CD4-positive, alpha-beta memory T cell (primary cell): ENCODE results near the gene DPAGT1. TPM values are rescaled to one million over a fixed set of nuclear protein-coding genes. Genes with fewer than 3 reads are reported as not detected.

Experiments used
- CTCF ChIA-PET: fragments of 350-600 bp; sonication (Branson Sonifier 250); formaldehyde crosslinking; loops from one replicate; lab custom pipeline; 2021; ENCODE audit warnings: inconsistent platforms; ENCODE audit not compliant: partially characterized antibody; lab: Charles Lee
- POLR2A ChIA-PET: fragments of 350-600 bp; sonication (Branson Sonifier 250); formaldehyde crosslinking; loops from one replicate; lab custom pipeline; 2021; ENCODE audit not compliant: partially characterized antibody; lab: Charles Lee
- DNase-seq, 5 donors: peaks; one replicate each; pipeline versions ENCODE4 v3.0.0 to v3.0.0-alpha.2; 2020 to 2022; ENCODE audit warnings: mixed read lengths in 1 of 5
- H3K27ac ChIP-seq: one replicate; pipeline ENCODE4 v1.7.0; 2013; ENCODE audit warnings: low read depth, low read length
- H3K27me3 ChIP-seq: 2 replicates; pipeline ENCODE4 v1.7.0; 2013; ENCODE audit warnings: mild to moderate bottlenecking, low read length, moderate library complexity; ENCODE audit not compliant: insufficient read depth
- H3K36me3 ChIP-seq: 2 replicates; pipeline ENCODE4 v1.7.0; 2013; ENCODE audit warnings: mild to moderate bottlenecking, low read length, moderate library complexity; ENCODE audit not compliant: insufficient read depth
- H3K4me1 ChIP-seq: 2 replicates; pipeline ENCODE4 v1.7.0; 2013; ENCODE audit warnings: mild to moderate bottlenecking, low read length, moderate library complexity; ENCODE audit not compliant: insufficient read depth
- H3K4me3 ChIP-seq, 2 donors: one replicate each; pipeline ENCODE4 v1.7.0; 2013; ENCODE audit warnings: low read length in 2 of 2, mild to moderate bottlenecking in 1 of 2
- H3K9me3 ChIP-seq, 2 donors: one replicate each; pipeline ENCODE4 v1.7.0; 2013; ENCODE audit warnings: low read length in 2 of 2, control low read depth in 1 of 2; ENCODE audit not compliant: control insufficient read depth in 1 of 2
- H3K27ac Mint-ChIP-seq, 7 donors: one replicate each; pipeline ENCODE4 v1.8.0; 2020 to 2021; ENCODE audit warnings: mixed read lengths in 7 of 7, mild to moderate bottlenecking in 6 of 7, inconsistent platforms in 3 of 7, moderate library complexity in 3 of 7
- H3K27me3 Mint-ChIP-seq, 2 donors: one replicate each; pipeline ENCODE4 v1.8.0; 2020 to 2021; ENCODE audit warnings: mixed read lengths in 2 of 2
- H3K36me3 Mint-ChIP-seq, 2 donors: one replicate each; pipeline ENCODE4 v1.8.0; 2020 to 2021; ENCODE audit warnings: mixed read lengths in 2 of 2, inconsistent platforms in 1 of 2, mild to moderate bottlenecking in 1 of 2
- H3K4me1 Mint-ChIP-seq, 4 donors: one replicate each; pipeline ENCODE4 v1.8.0; 2020 to 2021; ENCODE audit warnings: mixed read lengths in 4 of 4, mild to moderate bottlenecking in 1 of 4
- H3K4me3 Mint-ChIP-seq, 8 donors: one replicate each; pipeline ENCODE4 v1.8.0; 2020 to 2021; ENCODE audit warnings: mixed read lengths in 8 of 8, mild to moderate bottlenecking in 7 of 8, moderate library complexity in 6 of 8, inconsistent platforms in 3 of 8
- H3K9me3 Mint-ChIP-seq, 8 donors: one replicate each; pipeline ENCODE4 v1.8.0; 2020 to 2021; ENCODE audit warnings: mixed read lengths in 8 of 8, mild to moderate bottlenecking in 5 of 8, inconsistent platforms in 3 of 8, moderate library complexity in 1 of 8
- intact Hi-C: fragments of 100-400 bp; cut with micrococcal nuclease; formaldehyde crosslinking; loops from one replicate; pipeline ENCODE4 v1.15.1; 2023
- polyA plus RNA-seq, 2 donors: library from polyadenylated mRNA; unstranded; fragments of 300-500 nt; fragmentation: Illumina TruSeq; gene quantifications; one replicate each; pipeline ENCODE4 v1.2.3, GENCODE V29; 2021
- total RNA-seq, 2 experiments: library from RNA; stranded (reverse); gene quantifications; one replicate each; pipeline ENCODE4 v1.2.3, GENCODE V29; 2021

Gene DPAGT1
- total and polyA plus RNA-seq, 4 experiments from 2014 or later, result 32.9 to 52.3 (median 52.2) TPM

GRCh38 chr11:119048644-119049043, 53.0 kb downstream of the DPAGT1 start:
- ChIA-PET CTCF (interaction anchor here (1.2 kb wide), 1 partner anchor 73 kb away, joined by 3 read pairs; the partner anchor contains the start of gene HINFP), POLR2A (interaction anchor here (0.5 to 1.1 kb wide), 3 partner anchors 8 to 148 kb away, joined by 3 to 5 read pairs (median 3); no protein-coding TSS in a partner anchor)
- DNase-seq, result no peak
- Mint-ChIP-seq H3K4me1 (peaks cover 9 to 29% (median 17%) of the 10 kb centered on the region in 4 donors), H3K36me3 (peaks cover 48 to 79% of the 10 kb centered on the region in 2 donors), H3K27me3 (no peaks in the 10 kb centered on the region), H3K4me3 (no peak overlapping the region), H3K9me3 (peaks cover 0 to 2% (median 0%) of the 10 kb centered on the region in 8 donors), H3K27ac (peak overlapping the region in 1 of 7 donors; percentile 42)
- peaks cover 6% of the 10 kb centered on the region for H3K4me1 ChIP-seq
- H3K27ac ChIP-seq, result no peak overlapping the region
- H3K27me3 ChIP-seq, result no peaks in the 10 kb centered on the region
- peaks cover 73% of the 10 kb centered on the region for H3K36me3 ChIP-seq
- H3K4me3 ChIP-seq, result no peak overlapping the region
- no peaks in the 10 kb centered on the region for H3K9me3 ChIP-seq
- intact Hi-C loops, result no loop called here

- Mint-ChIP-seq H3K36me3 (peaks cover 37 to 66% of the 10 kb centered on the region in 2 donors), H3K4me1 (peaks cover 3 to 18% (median 9%) of the 10 kb centered on the region in 4 donors), H3K27me3 (no peaks in the 10 kb centered on the region), H3K27ac (peak overlapping the region in 1 of 7 donors; percentile 50), H3K4me3 (no peak overlapping the region), H3K9me3 (peaks cover 0 to 2% (median 0%) of the 10 kb centered on the region in 8 donors)
- intact Hi-C loops, result no loop called here
- Histone ChIP-seq H3K4me3 (no peak overlapping the region), H3K27ac (no peak overlapping the region), H3K27me3 (no peaks in the 10 kb centered on the region), H3K9me3 (no peaks in the 10 kb centered on the region), H3K36me3 (peaks cover 59% of the 10 kb centered on the region), H3K4me1 (peaks cover 2% of the 10 kb centered on the region)
- DNase-seq, result no peak
- CTCF ChIA-PET, result interaction anchor here (0.7 to 1.0 kb wide), 3 partner anchors 9 to 43 kb away, joined by 3 read pairs; partner anchors contain the start of gene HYOU1
- POLR2A ChIA-PET, result interaction anchor here (1.1 to 1.5 kb wide), 3 partner anchors 10 to 149 kb away, joined by 3 to 7 read pairs (median 3); partner anchors contain the start of genes CENATAC and HYOU1
Measured at GRCh38 chr11:119047205-119047604, 54.4 kb downstream of the DPAGT1 start.

Other genes starting within 250 kb of the DPAGT1 start
- gene CXCR5, start 218.0 kb downstream of the DPAGT1 start, total RNA-seq, result 10 to 100 TPM; 21.1 to 21.5 TPM
- gene CXCR5, start 218.0 kb downstream of the DPAGT1 start, polyA plus RNA-seq, result 10 to 100 TPM in 1 of 2 donors, 1 to 10 TPM in 1; 7.9 to 18.2 TPM
- gene BCL9L, start 175.9 kb downstream of the DPAGT1 start, total RNA-seq, result 100 to 1,000 TPM; 216 to 232 TPM
- gene BCL9L, start 175.9 kb downstream of the DPAGT1 start, polyA plus RNA-seq, result 10 to 100 TPM in 1 of 2 donors, under 1 TPM in 1; 0.45 to 10.9 TPM
- gene UPK2, start 145.6 kb downstream of the DPAGT1 start, total RNA-seq, result not detected
- not detected for gene UPK2, start 145.6 kb downstream of the DPAGT1 start, polyA plus RNA-seq
- not detected for gene FOXR1, start 130.1 kb downstream of the DPAGT1 start, total RNA-seq
- not detected for gene FOXR1, start 130.1 kb downstream of the DPAGT1 start, polyA plus RNA-seq
- 100 to 1,000 TPM; 109 to 114 TPM for gene CENATAC, start 103.7 kb downstream of the DPAGT1 start, total RNA-seq
- 10 to 100 TPM; 13.3 to 16.9 TPM for gene CENATAC, start 103.7 kb downstream of the DPAGT1 start, polyA plus RNA-seq
- 1,000 to 10,000 TPM; 2,545 to 2,705 TPM for gene RPS25, start 83.5 kb downstream of the DPAGT1 start, total RNA-seq
- gene RPS25, start 83.5 kb downstream of the DPAGT1 start, polyA plus RNA-seq, result 1,000 to 10,000 TPM; 4,676 to 5,786 TPM
- gene TRAPPC4, start 83.1 kb downstream of the DPAGT1 start, total RNA-seq, result 10 to 100 TPM; 89.2 to 97.3 TPM
- gene TRAPPC4, start 83.1 kb downstream of the DPAGT1 start, polyA plus RNA-seq, result 100 to 1,000 TPM in 1 of 2 donors, 10 to 100 TPM in 1; 92.1 to 116 TPM
- 10 to 100 TPM; 14.6 to 14.8 TPM for gene SLC37A4, start 71.0 kb downstream of the DPAGT1 start, total RNA-seq
- gene SLC37A4, start 71.0 kb downstream of the DPAGT1 start, polyA plus RNA-seq, result 10 to 100 TPM; 10.6 to 13.0 TPM
- gene HYOU1, start 44.6 kb downstream of the DPAGT1 start, total RNA-seq, result 100 to 1,000 TPM; 136 to 146 TPM
- 10 to 100 TPM; 24.1 to 27.9 TPM for gene HYOU1, start 44.6 kb downstream of the DPAGT1 start, polyA plus RNA-seq
- 10 to 100 TPM; 56.2 to 61.2 TPM for gene VPS11, start 34.0 kb downstream of the DPAGT1 start, total RNA-seq
- 10 to 100 TPM; 36.0 to 61.7 TPM for gene VPS11, start 34.0 kb downstream of the DPAGT1 start, polyA plus RNA-seq
- 1 to 10 TPM; 5.1 to 5.8 TPM for gene HMBS, start 17.0 kb downstream of the DPAGT1 start, total RNA-seq
- 10 to 100 TPM; 17.7 to 21.2 TPM for gene HMBS, start 17.0 kb downstream of the DPAGT1 start, polyA plus RNA-seq
- gene C2CD2L, start 5.5 kb upstream of the DPAGT1 start, total RNA-seq, result 10 to 100 TPM; 35.2 to 37.5 TPM
- gene C2CD2L, start 5.5 kb upstream of the DPAGT1 start, polyA plus RNA-seq, result 10 to 100 TPM in 1 of 2 donors, 1 to 10 TPM in 1; 2.6 to 13.3 TPM
- 10 to 100 TPM; 70.8 to 75.3 TPM for gene HINFP, start 19.7 kb upstream of the DPAGT1 start, total RNA-seq
- 10 to 100 TPM in 1 of 2 donors, 1 to 10 TPM in 1; 9.3 to 16.0 TPM for gene HINFP, start 19.7 kb upstream of the DPAGT1 start, polyA plus RNA-seq
- under 1 TPM in 1 of 2 experiments, not detected in 1; 0.09 TPM for gene ABCG4, start 47.2 kb upstream of the DPAGT1 start, total RNA-seq
- gene ABCG4, start 47.2 kb upstream of the DPAGT1 start, polyA plus RNA-seq, result not detected
- 1 to 10 TPM; 8.8 to 9.2 TPM for gene NLRX1, start 66.9 kb upstream of the DPAGT1 start, total RNA-seq
- 1 to 10 TPM; 5.5 to 7.4 TPM for gene NLRX1, start 66.9 kb upstream of the DPAGT1 start, polyA plus RNA-seq
- 1 to 10 TPM in 1 of 2 experiments, under 1 TPM in 1; 0.86 to 1.1 TPM for gene NHERF4, start 83.6 kb upstream of the DPAGT1 start, total RNA-seq
- not detected for gene NHERF4, start 83.6 kb upstream of the DPAGT1 start, polyA plus RNA-seq
- 10 to 100 TPM; 39.5 to 39.8 TPM for gene CBL, start 104.5 kb upstream of the DPAGT1 start, total RNA-seq
- gene CBL, start 104.5 kb upstream of the DPAGT1 start, polyA plus RNA-seq, result 10 to 100 TPM in 1 of 2 donors, 1 to 10 TPM in 1; 3.6 to 15.6 TPM
- gene MCAM, start 215.3 kb upstream of the DPAGT1 start, total RNA-seq, result under 1 TPM; 0.26 to 0.28 TPM
- under 1 TPM; 0.40 to 0.82 TPM for gene MCAM, start 215.3 kb upstream of the DPAGT1 start, polyA plus RNA-seq
- gene RNF26, start 232.7 kb upstream of the DPAGT1 start, total RNA-seq, result 10 to 100 TPM; 17.5 to 18.3 TPM
- 10 to 100 TPM; 33.1 to 50.8 TPM for gene RNF26, start 232.7 kb upstream of the DPAGT1 start, polyA plus RNA-seq
- not detected for gene C1QTNF5, start 239.0 kb upstream of the DPAGT1 start, total RNA-seq
- gene C1QTNF5, start 239.0 kb upstream of the DPAGT1 start, polyA plus RNA-seq, result not detected
- gene MFRP, start 244.9 kb upstream of the DPAGT1 start, total RNA-seq, result not detected
- not detected for gene MFRP, start 244.9 kb upstream of the DPAGT1 start, polyA plus RNA-seq